OCI-M2 (cell line): ENCODE data around the gene PCDHB10.
"Not testable (repeated sequence)": the region's sequence is repeated elsewhere in the genome, so short reads cannot be mapped to it uniquely, and the experiment has no call there.

ENCODE experiments used
- DNase-seq: peaks from one replicate; lab custom pipeline; 2025; ENCODE audit not compliant: unreplicated experiment; lab: John Stamatoyannopoulos, UW

The PCDHB10 gene

DNA sequence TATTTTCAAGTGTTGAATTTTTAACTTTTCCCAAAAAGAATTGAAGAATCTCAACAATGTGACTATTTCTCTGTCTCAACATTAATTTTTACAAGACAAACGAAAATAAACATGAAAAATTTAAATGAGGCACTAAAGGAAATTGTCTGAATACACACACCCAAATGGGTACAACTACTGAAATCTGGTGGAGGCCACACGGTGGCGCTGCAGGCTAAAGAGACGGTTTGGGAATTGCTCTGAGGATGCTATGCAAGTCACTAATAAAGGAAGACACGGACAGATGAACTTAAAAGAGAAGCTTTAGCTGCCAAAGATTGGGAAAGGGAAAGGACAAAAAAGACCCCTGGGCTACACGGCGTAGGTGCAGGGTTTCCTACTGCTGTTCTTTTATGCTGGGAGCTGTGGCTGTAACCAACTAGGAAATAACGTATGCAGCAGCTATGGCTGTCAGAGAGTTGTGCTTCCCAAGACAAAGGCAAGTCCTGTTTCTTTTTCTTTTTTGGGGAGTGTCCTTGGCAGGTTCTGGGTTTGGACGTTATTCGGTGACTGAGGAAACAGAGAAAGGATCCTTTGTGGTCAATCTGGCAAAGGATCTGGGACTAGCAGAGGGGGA lies at the start of gene PCDHB10:
Gene PCDHB10, plus strand, starts transcription at position 244 of the 616 bp plus-strand sequence. Its CDS starts 200 bp downstream, at position 444.
- DNase-seq, result no peak

DNA sequence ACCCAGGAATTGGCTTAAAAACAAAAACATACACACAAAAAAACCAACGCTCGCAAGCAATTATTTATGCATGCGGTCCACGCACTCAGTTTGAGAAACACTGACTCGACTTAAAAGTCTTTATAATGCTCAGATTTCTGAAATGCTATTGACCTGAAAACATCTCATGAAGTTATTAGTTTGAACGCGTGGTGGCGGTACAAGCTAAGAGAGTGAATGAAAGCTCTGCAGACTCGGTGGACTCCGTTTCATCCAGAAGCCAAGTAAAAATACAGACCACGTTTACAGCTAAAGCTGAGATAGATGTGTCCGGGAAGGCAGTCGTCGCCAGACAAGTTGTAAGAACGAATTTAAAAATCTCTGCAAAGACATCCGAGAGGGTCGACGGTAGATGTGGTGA lies 42.3 kb upstream of the PCDHB10 start, which contains the start of gene PCDHB6:
Gene PCDHB6, plus strand, starts transcription at position 246 of the 400 bp plus-strand sequence. CDS start 201 bp downstream, outside the sequence.
- DNase-seq, result no peak

DNA sequence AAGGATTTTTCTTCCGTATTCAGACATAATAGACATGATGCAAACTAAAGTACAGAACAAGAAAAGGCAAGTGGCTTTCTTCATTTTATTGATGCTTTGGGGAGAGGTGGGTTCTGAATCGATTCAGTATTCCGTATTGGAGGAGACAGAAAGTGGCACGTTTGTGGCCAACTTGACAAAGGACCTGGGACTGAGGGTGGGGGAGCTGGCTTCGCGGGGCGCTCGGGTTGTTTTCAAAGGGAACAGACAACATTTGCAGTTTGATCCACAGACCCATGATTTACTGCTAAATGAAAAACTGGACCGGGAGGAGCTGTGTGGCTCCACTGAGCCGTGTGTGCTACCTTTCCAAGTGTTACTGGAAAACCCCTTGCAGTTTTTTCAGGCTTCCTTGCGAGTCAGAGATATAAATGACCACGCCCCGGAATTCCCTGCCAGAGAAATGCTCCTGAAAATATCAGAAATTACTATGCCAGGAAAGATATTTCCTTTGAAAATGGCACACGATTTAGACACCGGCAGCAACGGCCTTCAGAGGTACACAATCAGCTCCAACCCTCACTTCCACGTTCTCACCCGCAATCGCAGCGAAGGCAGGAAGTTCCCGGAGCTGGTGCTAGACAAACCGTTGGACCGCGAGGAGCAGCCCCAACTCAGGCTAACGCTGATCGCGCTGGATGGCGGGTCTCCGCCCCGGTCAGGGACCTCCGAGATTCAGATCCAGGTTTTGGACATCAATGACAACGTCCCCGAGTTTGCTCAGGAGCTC lies 41.7 kb upstream of the PCDHB10 start:
- no peak for DNase-seq

DNA sequence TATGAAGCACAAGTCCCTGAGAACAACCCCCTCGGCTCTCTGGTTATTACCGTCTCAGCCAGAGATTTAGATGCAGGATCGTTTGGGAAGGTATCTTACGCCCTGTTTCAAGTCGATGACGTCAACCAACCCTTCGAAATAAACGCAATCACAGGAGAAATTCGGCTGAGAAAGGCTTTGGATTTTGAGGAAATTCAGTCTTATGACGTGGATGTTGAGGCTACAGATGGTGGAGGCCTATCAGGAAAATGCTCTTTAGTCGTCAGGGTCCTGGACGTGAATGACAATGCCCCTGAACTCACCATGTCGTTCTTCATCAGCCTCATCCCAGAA lies 41.2 kb upstream of the PCDHB10 start:
- DNase-seq, result no peak

DNA sequence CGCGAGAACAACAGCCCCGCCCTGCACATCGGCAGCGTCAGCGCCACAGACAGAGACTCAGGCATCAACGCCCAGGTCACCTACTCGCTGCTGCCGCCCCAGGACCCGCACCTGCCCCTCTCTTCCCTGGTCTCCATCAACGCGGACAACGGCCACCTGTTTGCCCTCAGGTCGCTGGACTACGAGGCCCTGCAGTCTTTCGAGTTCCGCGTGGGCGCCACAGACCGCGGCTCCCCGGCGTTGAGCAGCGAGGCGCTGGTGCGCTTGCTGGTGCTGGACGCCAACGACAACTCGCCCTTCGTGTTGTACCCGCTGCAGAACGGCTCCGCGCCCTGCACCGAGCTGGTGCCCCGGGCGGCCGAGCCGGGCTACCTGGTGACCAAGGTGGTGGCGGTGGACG lies 40.5 kb upstream of the PCDHB10 start:
- DNase-seq, result not testable (repeated sequence)

DNA sequence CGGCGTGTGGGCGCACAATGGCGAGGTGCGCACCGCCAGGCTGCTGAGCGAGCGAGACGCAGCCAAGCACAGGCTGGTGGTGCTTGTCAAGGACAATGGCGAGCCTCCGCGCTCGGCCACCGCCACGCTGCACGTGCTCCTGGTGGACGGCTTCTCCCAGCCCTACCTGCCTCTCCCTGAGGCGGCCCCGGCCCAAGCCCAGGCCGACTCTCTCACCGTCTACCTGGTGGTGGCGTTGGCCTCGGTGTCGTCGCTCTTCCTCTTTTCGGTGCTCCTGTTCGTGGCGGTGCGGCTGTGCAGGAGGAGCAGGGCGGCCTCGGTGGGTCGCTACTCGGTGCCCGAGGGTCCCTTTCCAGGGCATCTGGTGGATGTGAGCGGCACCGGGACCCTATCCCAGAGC lies 40.1 kb upstream of the PCDHB10 start:
- not testable (repeated sequence) for DNase-seq

DNA sequence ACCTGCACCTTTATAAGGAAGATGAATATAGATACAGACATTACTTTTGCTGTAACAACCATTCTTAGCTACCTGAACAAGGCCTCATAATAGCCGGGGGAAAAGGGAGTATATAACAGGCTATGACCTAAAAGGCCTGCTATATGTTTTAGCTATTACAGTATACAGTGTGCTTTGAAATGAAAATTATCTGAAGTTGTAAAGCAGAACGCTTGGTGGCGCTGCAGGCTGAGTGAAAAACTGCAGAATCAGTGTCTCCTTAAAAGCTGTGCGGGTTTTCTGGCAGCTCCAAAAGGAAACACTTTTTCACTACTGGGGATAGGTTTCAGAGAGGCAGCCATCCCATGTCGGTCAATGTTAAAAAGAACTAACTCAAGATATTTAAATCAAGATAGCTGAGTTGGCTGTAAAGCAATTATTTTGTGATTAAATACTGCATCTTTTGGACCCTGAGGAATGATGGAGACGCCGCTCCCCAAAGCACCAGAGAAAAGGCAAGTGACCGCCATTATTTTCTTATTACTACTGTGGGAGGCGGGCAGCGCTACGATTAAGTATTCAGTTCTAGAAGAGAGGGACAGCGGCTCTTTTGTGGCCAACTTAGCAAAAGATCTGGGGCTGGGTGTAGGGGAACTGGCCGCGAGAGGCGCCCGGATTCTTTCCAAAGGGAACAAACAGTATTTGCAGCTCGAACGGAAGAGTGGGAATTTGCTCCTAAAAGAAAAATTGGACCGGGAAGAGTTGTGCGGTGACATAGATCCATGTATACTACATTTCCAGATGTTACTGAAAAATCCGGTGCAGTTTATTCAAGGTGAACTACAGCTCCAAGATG lies 36.4 kb upstream of the PCDHB10 start:
- no peak for DNase-seq

DNA sequence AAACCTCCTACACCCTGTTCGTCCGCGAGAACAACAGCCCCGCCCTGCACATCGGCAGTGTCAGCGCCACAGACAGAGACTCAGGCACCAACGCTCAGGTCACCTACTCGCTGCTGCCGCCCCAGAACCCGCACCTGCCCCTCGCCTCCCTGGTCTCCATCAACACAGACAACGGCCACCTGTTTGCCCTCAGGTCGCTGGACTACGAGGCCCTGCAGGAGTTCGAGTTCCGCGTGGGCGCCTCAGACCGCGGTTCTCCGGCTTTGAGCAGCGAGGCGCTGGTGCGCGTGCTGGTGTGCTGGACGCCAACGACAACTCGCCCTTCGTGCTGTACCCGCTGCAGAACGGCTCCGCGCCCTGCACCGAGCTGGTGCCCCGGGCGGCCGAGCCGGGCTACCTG lies 34.8 kb upstream of the PCDHB10 start:
- not testable (repeated sequence) for DNase-seq

DNA sequence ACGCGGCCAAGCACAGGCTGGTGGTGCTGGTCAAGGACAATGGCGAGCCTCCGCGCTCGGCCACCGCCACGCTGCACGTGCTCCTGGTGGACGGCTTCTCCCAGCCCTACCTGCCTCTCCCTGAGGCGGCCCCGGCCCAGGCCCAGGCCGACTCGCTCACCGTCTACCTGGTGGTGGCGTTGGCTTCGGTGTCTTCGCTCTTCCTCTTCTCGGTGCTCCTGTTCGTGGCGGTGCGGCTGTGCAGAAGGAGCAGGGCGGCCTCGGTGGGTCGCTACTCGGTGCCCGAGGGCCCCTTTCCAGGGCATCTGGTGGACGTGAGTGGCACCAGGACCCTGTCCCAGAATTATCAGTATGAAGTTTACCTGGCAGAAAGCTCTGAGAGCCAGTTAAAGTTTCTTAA lies 34.3 kb upstream of the PCDHB10 start:
- not testable (repeated sequence) for DNase-seq

DNA sequence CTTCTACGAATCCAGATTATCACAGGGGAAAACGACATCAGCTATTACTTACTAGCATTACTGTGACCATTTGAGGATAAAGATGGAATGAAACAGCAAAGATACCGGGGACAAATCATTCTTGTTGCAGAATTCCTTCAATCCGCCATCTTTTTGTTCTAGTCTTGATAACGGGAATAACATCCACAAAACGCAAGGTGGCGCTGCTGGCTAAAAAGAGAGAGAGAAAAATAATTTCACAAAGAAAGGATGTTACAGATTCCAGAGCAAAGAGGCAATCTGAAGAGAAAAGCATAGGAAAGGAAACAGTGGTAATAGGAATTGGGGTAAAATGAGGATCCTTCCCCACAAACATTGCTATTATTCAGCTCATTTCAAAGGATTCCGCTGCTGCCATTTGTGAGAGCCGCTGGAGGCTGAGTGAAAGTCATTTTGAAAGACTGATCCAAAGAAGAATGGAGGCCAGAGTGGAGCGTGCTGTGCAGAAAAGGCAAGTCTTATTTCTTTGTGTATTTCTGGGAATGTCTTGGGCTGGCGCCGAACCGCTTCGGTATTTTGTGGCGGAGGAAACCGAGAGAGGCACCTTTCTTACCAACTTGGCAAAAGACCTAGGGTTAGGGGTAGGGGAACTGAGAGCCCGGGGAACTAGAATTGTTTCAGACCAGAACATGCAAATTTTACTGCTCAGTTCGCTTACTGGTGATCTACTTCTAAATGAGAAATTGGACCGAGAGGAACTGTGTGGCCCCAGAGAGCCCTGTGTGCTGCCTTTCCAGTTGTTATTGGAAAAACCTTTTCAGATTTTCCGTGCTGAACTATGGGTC lies 19.6 kb upstream of the PCDHB10 start, which contains the start of gene PCDHB7:
Gene PCDHB7, plus strand, starts transcription at position 264 of the 824 bp plus-strand sequence. Its CDS starts 192 bp downstream, at position 456.
- no peak for DNase-seq

DNA sequence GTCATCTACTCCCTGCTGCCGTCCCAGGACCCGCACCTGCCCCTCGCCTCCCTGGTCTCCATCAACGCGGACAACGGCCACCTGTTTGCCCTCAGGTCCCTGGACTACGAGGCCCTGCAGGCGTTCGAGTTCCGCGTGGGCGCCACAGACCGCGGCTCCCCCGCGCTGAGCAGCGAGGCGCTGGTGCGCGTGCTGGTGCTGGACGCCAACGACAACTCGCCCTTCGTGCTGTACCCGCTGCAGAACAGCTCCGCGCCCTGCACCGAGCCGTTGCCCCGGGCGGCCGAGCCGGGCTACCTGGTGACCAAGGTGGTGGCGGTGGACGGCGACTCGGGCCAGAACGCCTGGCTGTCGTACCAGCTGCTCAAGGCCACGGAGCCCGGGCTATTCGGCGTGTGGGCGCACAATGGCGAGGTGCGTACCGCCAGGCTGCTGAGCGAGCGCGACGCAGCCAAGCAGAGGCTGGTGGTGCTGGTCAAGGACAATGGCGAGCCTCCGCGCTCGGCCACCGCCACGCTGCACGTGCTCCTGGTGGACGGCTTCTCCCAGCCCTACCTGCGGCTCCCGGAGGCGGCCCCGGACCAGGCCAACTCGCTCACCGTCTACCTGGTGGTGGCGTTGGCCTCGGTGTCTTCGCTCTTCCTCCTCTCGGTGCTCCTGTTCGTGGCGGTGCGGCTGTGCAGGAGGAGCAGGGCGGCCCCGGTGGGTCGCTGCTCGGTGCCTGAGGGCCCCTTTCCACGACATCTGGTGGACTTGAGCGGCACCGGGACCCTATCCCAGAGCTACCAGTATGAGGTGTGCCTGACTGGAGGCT lies 17.7 kb upstream of the PCDHB10 start:
- not testable (repeated sequence) for DNase-seq

DNA sequence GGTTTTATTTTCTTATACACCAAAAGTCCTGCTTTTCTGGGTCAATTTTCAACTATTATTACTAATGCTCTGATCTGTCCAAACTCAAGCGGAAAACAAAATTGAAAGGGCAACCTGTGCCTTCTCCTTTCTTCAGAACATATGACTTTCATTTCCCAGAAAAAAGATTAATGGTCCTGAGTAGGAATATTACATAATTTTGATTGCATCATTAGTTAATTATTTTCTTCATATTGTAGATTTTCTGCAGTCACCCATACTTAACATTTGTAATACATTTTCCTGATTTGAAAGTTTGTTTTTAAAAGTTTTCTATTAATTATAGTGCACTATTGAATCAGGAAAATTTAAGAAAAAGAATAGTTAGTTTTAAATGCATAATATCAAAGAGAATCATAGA lies 16.2 kb upstream of the PCDHB10 start:
- DNase-seq, result no peak

DNA sequence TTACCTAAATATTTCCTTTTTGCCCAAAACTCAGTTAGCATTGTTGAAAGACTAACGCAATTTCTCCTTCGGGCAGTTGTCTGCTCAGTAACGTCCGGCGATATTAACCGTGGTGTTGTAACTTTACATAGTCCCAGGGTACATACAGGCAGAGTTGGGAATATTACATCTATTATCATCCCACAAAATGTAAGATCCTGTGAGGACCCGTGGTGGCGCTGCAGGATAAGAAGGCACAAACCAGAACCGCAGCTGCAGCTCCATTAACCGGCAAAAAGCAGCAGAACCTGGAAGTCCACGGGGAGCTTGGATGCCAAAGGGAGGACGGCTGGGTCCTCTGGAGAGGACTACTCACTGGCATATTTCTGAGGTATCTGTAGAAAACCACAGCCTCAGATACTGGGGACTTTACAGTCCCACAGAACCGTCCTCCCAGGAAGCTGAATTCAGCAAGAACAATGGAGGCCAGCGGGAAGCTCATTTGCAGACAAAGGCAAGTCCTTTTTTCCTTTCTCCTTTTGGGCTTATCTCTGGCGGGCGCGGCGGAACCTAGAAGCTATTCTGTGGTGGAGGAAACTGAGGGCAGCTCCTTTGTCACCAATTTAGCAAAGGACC lies 14.5 kb upstream of the PCDHB10 start, which contains the start of gene PCDHB8:
Gene PCDHB8, plus strand, starts transcription at position 214 of the 615 bp plus-strand sequence. Its CDS starts 245 bp downstream, at position 459.
- DNase-seq, result not testable (repeated sequence)

DNA sequence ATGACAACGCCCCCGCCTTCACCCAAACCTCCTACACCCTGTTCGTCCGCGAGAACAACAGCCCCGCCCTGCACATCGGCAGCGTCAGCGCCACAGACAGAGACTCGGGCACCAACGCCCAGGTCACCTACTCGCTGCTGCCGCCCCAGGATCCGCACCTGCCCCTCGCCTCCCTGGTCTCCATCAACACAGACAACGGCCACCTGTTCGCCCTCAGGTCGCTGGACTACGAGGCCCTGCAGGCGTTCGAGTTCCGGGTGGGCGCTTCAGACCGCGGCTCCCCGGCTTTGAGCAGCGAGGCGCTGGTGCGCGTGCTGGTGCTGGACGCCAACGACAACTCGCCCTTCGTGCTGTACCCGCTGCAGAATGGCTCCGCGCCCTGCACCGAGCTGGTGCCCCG lies 12.8 kb upstream of the PCDHB10 start:
- not testable (repeated sequence) for DNase-seq

DNA sequence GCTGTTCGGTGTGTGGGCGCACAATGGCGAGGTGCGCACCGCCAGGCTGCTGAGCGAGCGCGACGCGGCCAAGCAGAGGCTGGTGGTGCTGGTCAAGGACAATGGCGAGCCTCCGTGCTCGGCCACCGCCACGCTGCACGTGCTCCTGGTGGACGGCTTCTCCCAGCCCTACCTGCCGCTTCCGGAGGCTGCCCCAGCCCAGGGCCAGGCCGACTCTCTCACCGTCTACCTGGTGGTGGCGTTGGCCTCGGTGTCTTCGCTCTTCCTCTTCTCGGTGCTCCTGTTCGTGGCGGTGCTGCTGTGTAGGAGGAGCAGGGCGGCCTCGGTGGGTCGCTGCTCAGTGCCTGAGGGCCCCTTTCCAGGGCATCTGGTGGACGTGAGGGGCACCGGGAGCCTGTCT lies 12.3 kb upstream of the PCDHB10 start:
- not testable (repeated sequence) for DNase-seq

DNA sequence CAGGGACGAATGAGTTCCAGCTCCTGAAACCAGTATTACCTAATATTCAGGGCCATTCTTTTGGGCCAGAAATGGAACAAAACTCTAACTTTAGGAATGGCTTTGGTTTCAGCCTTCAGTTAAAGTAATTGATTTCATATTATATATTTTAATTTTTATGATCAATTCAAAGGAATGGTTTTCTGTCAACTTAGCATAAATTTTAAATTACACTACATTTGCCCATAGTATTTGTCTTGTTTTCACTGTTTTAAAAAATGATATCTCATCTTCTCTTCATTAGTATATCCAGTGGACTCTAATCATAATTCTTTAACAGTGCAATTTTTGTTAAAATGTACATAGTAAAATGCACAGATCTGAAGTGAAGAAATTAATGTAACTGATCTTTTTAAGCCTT lies 11.8 kb upstream of the PCDHB10 start:
- DNase-seq, result no peak

DNA sequence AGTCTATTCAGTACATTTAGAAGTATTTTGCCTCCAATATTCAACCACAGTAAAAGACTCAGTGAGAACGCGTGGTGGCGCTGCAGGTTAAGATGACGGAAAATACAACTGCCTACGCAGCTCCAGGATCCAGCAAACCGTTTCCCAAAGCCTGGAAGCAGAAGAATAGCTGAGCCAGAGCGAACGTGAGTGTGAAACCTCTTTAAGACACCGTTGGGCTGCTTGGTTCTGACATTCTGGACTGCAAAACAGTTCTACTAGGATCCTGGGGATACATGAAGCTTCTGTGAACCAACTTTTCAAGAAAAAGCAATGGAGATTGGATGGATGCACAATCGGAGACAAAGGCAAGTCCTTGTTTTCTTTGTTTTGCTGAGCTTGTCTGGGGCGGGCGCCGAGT lies 9.9 kb upstream of the PCDHB10 start, which contains the start of gene PCDHB16:
Gene PCDHB16, plus strand, starts transcription at position 140 of the 400 bp plus-strand sequence. Its CDS starts 173 bp downstream, at position 313.
- no peak for DNase-seq

DNA sequence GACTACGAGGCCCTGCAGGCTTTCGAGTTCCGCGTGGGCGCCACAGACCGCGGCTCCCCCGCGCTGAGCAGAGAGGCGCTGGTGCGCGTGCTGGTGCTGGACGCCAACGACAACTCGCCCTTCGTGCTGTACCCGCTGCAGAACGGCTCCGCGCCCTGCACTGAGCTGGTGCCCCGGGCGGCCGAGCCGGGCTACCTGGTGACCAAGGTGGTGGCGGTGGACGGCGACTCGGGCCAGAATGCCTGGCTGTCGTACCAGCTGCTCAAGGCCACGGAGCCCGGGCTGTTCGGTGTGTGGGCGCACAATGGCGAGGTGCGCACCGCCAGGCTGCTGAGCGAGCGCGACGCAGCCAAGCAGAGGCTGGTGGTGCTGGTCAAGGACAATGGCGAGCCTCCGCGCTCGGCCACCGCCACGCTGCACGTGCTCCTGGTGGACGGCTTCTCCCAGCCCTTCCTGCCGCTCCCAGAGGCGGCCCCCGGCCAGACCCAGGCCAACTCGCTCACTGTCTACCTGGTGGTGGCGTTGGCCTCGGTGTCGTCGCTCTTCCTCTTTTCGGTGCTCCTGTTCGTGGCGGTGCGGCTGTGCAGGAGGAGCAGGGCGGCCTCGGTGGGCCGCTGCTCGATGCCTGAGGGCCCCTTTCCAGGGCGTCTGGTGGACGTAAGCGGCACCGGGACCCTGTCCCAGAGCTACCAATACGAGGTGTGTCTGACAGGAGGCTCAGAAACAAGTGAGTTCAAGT lies 7.9 kb upstream of the PCDHB10 start:
- not testable (repeated sequence) for DNase-seq
